Mesendoderm (in vitro differentiated cells): ENCODE measurements around the gene KCNG1.

Experiments
- DNase-seq: peaks from one replicate; pipeline ENCODE4 v3.0.0; 2013
- H2AK5ac ChIP-seq: 2 replicates; pipeline ENCODE4 v1.6.1; 2013; ENCODE audit warnings: low read length, inconsistent platforms
- H2BK120ac ChIP-seq: 2 replicates; pipeline ENCODE4 v1.6.1; 2013; ENCODE audit warnings: low read depth, mild to moderate bottlenecking, low read length, moderate library complexity, mixed read lengths
- H2BK15ac ChIP-seq: replicated peaks from 2 replicates; pipeline ENCODE4 v1.6.1; 2013; ENCODE audit warnings: low read depth, mild to moderate bottlenecking, moderate library complexity
- H2BK5ac ChIP-seq: 2 replicates; pipeline ENCODE4 v1.6.1; 2013; ENCODE audit warnings: low read length, inconsistent platforms
- H3K18ac ChIP-seq: 2 replicates; pipeline ENCODE4 v1.6.1; 2013; ENCODE audit warnings: mild to moderate bottlenecking, low read length, mixed read lengths
- H3K23ac ChIP-seq: one replicate; pipeline ENCODE4 v1.6.1; 2013; ENCODE audit warnings: low read length
- H3K27ac ChIP-seq: 2 replicates; pipeline ENCODE4 v1.5.1; 2013; ENCODE audit warnings: low read depth, mild to moderate bottlenecking, inconsistent platforms, low read length, moderate library complexity
- H3K27me3 ChIP-seq: 2 replicates; pipeline ENCODE4 v1.6.1; 2013; ENCODE audit warnings: low read length, control low read depth, mild to moderate bottlenecking, inconsistent platforms; ENCODE audit not compliant: insufficient read depth, poor library complexity
- H3K36me3 ChIP-seq: 2 replicates; pipeline ENCODE4 v1.6.1; 2013; ENCODE audit warnings: low read length, inconsistent platforms; ENCODE audit not compliant: control insufficient read depth, insufficient read depth
- H3K4ac ChIP-seq: one replicate; pipeline ENCODE4 v1.6.1; 2013; ENCODE audit warnings: low read depth, mild to moderate bottlenecking, low read length, moderate library complexity
- H3K4me1 ChIP-seq: 2 replicates; pipeline ENCODE4 v1.6.1; 2013; ENCODE audit warnings: low read depth, low read length, inconsistent platforms; ENCODE audit not compliant: control insufficient read depth
- H3K4me2 ChIP-seq: 2 replicates; pipeline ENCODE4 v1.6.1; 2013; ENCODE audit warnings: low read length
- H3K4me3 ChIP-seq: 2 replicates; pipeline ENCODE4 v1.5.1; 2013; ENCODE audit warnings: mild to moderate bottlenecking, low read length
- H3K56ac ChIP-seq: one replicate; pipeline ENCODE4 v1.6.1; 2013; ENCODE audit warnings: low read length
- H3K79me1 ChIP-seq: 2 replicates; pipeline ENCODE4 v1.6.1; 2013; ENCODE audit warnings: low read length, inconsistent platforms
- H3K79me2 ChIP-seq: 2 replicates; pipeline ENCODE4 v1.6.1; 2013; ENCODE audit warnings: mild to moderate bottlenecking, low read length; ENCODE audit not compliant: control insufficient read depth, insufficient read depth
- H3K9ac ChIP-seq: 2 replicates; pipeline ENCODE4 v1.6.1; 2013; ENCODE audit warnings: low read length, inconsistent platforms
- H4K5ac ChIP-seq: one replicate; pipeline ENCODE4 v1.6.1; 2013; ENCODE audit warnings: low read length
- H4K8ac ChIP-seq: one replicate; pipeline ENCODE4 v1.6.1; 2013; ENCODE audit warnings: low read depth, mild to moderate bottlenecking, control low read depth, low read length, moderate library complexity
- WGBS: extraction: QIAGEN DNeasy Blood & Tissue Kit; methylation state at CpG from one replicate; pipeline ENCODE4 v1.1.7; 2013; ENCODE audit warnings: low lambda C conversion rate, missing lambda C conversion rate; ENCODE audit not compliant: insufficient coverage; ENCODE audit errors: extremely low coverage; 5-methylcytosine and 5-hydroxymethylcytosine counted together

Gene KCNG1

GRCh38 chr20:50957798-50958614, 64.9 kb downstream of the KCNG1 start, which contains the start of gene DPM1:
TSS of gene DPM1 (minus strand) at chr20:50958532. CDS start at chr20:50958523, 9 bp downstream.
- H2BK15ac ChIP-seq: no peak within 1 kb of the TSS
- H3K27ac ChIP-seq: no peak within 1 kb of the TSS
- H3K4me1 ChIP-seq: peaks cover 5% of the 10 kb centered on the region
- peaks cover 44% of the 10 kb centered on the region for H3K79me2 ChIP-seq
- no peak within 1 kb of the TSS for H4K5ac ChIP-seq
- H3K4ac ChIP-seq: peak within 1 kb of the TSS; percentile 92
- H3K36me3 ChIP-seq: no peaks in the 10 kb centered on the region
- H3K4me2 ChIP-seq: peak within 1 kb of the TSS; percentile 94
- H3K23ac ChIP-seq: peak within 1 kb of the TSS; percentile 30
- no peak within 1 kb of the TSS for H2AK5ac ChIP-seq
- peak within 1 kb of the TSS; percentile 83 for H3K9ac ChIP-seq
- no peak within 1 kb of the TSS for H2BK120ac ChIP-seq
- no peak within 1 kb of the TSS for H4K8ac ChIP-seq
- H3K4me3 ChIP-seq: peak within 1 kb of the TSS; percentile 97
- H3K56ac ChIP-seq: peak within 1 kb of the TSS; percentile 95
- no CpG with 5 or more reads among the region's 52 CpGs for WGBS
- no peak within 1 kb of the TSS for H3K18ac ChIP-seq
- peaks cover 21% of the 10 kb centered on the region for H3K79me1 ChIP-seq
- DNase-seq: peak; percentile 93
- H2BK5ac ChIP-seq: peak within 1 kb of the TSS; percentile 56
- H3K27me3 ChIP-seq: no peaks in the 10 kb centered on the region

- Histone ChIP-seq H2AK5ac (no peak overlapping the region), H3K79me2 (peaks cover 44% of the 10 kb centered on the region), H2BK15ac (no peak overlapping the region), H2BK120ac (no peak overlapping the region), H3K4me1 (peaks cover 5% of the 10 kb centered on the region), H3K4ac (no peak overlapping the region), H3K56ac (peak overlapping the region; percentile 66), H3K9ac (peak overlapping the region; percentile 83), H3K18ac (no peak overlapping the region), H4K5ac (no peak overlapping the region), H3K27ac (no peak overlapping the region), H3K4me3 (peak overlapping the region; percentile 86), H3K79me1 (peaks cover 21% of the 10 kb centered on the region), H3K4me2 (peak overlapping the region; percentile 75), H3K36me3 (no peaks in the 10 kb centered on the region), H4K8ac (no peak overlapping the region), H3K23ac (no peak overlapping the region), H3K27me3 (no peaks in the 10 kb centered on the region), H2BK5ac (no peak overlapping the region)
- DNase-seq: no peak
- no CpG with 5 or more reads among the region's 7 CpGs for WGBS
These were observed 65.6 kb downstream of the KCNG1 start for GRCh38 chr20:50957276-50957675.

- H2BK5ac ChIP-seq: no peak overlapping the region
- H2BK120ac ChIP-seq: no peak overlapping the region
- peaks cover 32% of the 10 kb centered on the region for H3K79me2 ChIP-seq
- no peak overlapping the region for H3K18ac ChIP-seq
- H4K5ac ChIP-seq: no peak overlapping the region
- H2AK5ac ChIP-seq: no peak overlapping the region
- H3K4me1 ChIP-seq: peaks cover 3% of the 10 kb centered on the region
- no peak overlapping the region for H3K4ac ChIP-seq
- H3K4me3 ChIP-seq: no peak overlapping the region
- H3K79me1 ChIP-seq: peaks cover 9% of the 10 kb centered on the region
- no peak overlapping the region for H4K8ac ChIP-seq
- no peak overlapping the region for H3K23ac ChIP-seq
- H3K27ac ChIP-seq: no peak overlapping the region
- no peak for DNase-seq
- H3K36me3 ChIP-seq: no peaks in the 10 kb centered on the region
- no peaks in the 10 kb centered on the region for H3K27me3 ChIP-seq
- H2BK15ac ChIP-seq: no peak overlapping the region
- no peak overlapping the region for H3K4me2 ChIP-seq
- H3K9ac ChIP-seq: no peak overlapping the region
- H3K56ac ChIP-seq: no peak overlapping the region
These were observed 69.1 kb downstream of the KCNG1 start for GRCh38 chr20:50953821-50954220.
